ENCODE data around the gene ARFGAP1. TPM values are rescaled to one million over a fixed set of nuclear protein-coding genes. Genes with fewer than 3 reads are reported as not detected.

ARFGAP1 gene
- total and polyA plus RNA-seq, 10 of the 15 experiments (the other 5 are each of a cell fraction or from before 2014, with no cell fraction given) = 0.45 to 79.9 (median 30.8) TPM

DNA sequence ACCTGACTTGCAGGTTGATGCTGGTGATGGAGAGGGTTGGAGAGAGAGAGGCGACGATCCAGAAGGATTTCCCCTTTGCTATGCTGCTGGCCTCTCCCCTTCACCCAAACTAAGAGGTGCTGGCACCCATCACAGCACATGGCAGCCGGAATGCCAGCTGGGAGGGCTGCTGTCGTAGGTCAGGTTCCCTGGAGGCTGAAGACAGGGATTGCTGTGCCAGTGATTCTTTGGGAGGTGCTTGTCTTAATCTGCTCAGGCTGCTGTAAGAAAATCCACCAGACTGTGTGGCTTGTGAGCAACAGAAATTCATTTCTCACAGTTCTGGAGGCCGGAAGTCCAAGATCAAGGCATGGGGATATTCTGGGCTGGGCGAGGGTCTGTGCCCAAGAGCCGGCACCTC, 4.4 kb upstream of the ARFGAP1 start:
- H3K9me3 ChIP-seq (replicated peaks; ENCODE audit: control insufficient read depth, insufficient read depth, low read length) = no peaks in the 10 kb centered on the region
- H3K36me3 ChIP-seq (ENCODE audit: control insufficient read depth in 2 of 2, insufficient read depth in 2 of 2, low read length in 1 of 2) = no peaks in the 10 kb centered on the region
- H3K27me3 ChIP-seq (replicated peaks in 1 of 2; ENCODE audit: control insufficient read depth in 2 of 2, insufficient read depth in 2 of 2, low read length in 1 of 2) = no peaks in the 10 kb centered on the region; a peak in 1 of 4 replicates
- ChIA-PET POLR2A (no interaction called here), CTCF (no interaction called here), SMC1A (ENCODE audit: uncharacterized antibody, unreplicated experiment) (no interaction called here), RAD21 (ENCODE audit: unreplicated experiment) (no interaction called here)
- in situ Hi-C loops (cut with MboI) (no loop called here), intact Hi-C loops (cut with micrococcal nuclease; ENCODE audit: unreplicated experiment) (no loop called here)
- DNase-seq (ENCODE audit: low read depth, low spot score) = no peak
- BruUV-seq (replicated peaks) = no TSS peak
- ATAC-seq = no peak
- WGBS (ENCODE audit: insufficient coverage, insufficient replicate concordance, low lambda C conversion rate, missing lambda C conversion rate) = 14% methylated on average over 7 of the region's 7 CpGs
- peaks cover 7% of the 10 kb centered on the region for H3K79me2 ChIP-seq (ENCODE audit: control insufficient read depth, insufficient read depth, low read length)
- no peak overlapping the region for H2AFZ ChIP-seq (ENCODE audit: control insufficient read depth, low read depth, low read length)
- no peaks in the 10 kb centered on the region for H3K4me1 ChIP-seq (ENCODE audit: control insufficient read depth, insufficient read depth, low read length)
- H3K27ac ChIP-seq (ENCODE audit: control insufficient read depth, insufficient read depth) = no peak overlapping the region
- H4K20me1 ChIP-seq (ENCODE audit: control insufficient read depth, insufficient read depth) = no peaks in the 10 kb centered on the region
- H3K4me2 ChIP-seq (ENCODE audit: control insufficient read depth, insufficient read depth) = no peak overlapping the region
- H3K9ac ChIP-seq (ENCODE audit: control insufficient read depth, insufficient read depth, low read length) = no peak overlapping the region
- H3K4me3 ChIP-seq = no peak overlapping the region
- FAIRE-seq = no peak
- TF ChIP-seq YY1 (IDR thresholded peaks at IDR 0.05; ENCODE audit: low read depth, low read length) (no peak), JUND (IDR thresholded peaks at IDR 0.05; ENCODE audit: low read depth, low read length) (no peak), ZNF384 (IDR thresholded peaks at IDR 0.05; ENCODE audit: borderline replicate concordance, low read depth, low read length) (no peak), RCOR1 (conservative IDR thresholded peaks at IDR 0.05; ENCODE audit: low read depth, low read length) (no peak), NR2C1 (IDR thresholded peaks at IDR 0.05) (no peak), KDM1A (IDR thresholded peaks at IDR 0.05; ENCODE audit: borderline replicate concordance) (no peak)
- TF ChIP-seq, protein P1, sequence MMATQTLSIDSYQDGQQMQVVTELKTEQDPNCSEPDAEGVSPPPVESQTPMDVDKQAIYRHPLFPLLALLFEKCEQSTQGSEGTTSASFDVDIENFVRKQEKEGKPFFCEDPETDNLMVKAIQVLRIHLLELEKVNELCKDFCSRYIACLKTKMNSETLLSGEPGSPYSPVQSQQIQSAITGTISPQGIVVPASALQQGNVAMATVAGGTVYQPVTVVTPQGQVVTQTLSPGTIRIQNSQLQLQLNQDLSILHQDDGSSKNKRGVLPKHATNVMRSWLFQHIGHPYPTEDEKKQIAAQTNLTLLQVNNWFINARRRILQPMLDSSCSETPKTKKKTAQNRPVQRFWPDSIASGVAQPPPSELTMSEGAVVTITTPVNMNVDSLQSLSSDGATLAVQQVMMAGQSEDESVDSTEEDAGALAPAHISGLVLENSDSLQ (IDR thresholded peaks at IDR 0.05) = no peak
- TF ChIP-seq, protein P2, sequence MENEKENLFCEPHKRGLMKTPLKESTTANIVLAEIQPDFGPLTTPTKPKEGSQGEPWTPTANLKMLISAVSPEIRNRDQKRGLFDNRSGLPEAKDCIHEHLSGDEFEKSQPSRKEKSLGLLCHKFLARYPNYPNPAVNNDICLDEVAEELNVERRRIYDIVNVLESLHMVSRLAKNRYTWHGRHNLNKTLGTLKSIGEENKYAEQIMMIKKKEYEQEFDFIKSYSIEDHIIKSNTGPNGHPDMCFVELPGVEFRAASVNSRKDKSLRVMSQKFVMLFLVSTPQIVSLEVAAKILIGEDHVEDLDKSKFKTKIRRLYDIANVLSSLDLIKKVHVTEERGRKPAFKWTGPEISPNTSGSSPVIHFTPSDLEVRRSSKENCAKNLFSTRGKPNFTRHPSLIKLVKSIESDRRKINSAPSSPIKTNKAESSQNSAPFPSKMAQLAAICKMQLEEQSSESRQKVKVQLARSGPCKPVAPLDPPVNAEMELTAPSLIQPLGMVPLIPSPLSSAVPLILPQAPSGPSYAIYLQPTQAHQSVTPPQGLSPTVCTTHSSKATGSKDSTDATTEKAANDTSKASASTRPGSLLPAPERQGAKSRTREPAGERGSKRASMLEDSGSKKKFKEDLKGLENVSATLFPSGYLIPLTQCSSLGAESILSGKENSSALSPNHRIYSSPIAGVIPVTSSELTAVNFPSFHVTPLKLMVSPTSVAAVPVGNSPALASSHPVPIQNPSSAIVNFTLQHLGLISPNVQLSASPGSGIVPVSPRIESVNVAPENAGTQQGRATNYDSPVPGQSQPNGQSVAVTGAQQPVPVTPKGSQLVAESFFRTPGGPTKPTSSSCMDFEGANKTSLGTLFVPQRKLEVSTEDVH (IDR thresholded peaks at IDR 0.05; ENCODE audit: low read depth, partially characterized antibody) = no peak
- TF ChIP-seq, protein P3, sequence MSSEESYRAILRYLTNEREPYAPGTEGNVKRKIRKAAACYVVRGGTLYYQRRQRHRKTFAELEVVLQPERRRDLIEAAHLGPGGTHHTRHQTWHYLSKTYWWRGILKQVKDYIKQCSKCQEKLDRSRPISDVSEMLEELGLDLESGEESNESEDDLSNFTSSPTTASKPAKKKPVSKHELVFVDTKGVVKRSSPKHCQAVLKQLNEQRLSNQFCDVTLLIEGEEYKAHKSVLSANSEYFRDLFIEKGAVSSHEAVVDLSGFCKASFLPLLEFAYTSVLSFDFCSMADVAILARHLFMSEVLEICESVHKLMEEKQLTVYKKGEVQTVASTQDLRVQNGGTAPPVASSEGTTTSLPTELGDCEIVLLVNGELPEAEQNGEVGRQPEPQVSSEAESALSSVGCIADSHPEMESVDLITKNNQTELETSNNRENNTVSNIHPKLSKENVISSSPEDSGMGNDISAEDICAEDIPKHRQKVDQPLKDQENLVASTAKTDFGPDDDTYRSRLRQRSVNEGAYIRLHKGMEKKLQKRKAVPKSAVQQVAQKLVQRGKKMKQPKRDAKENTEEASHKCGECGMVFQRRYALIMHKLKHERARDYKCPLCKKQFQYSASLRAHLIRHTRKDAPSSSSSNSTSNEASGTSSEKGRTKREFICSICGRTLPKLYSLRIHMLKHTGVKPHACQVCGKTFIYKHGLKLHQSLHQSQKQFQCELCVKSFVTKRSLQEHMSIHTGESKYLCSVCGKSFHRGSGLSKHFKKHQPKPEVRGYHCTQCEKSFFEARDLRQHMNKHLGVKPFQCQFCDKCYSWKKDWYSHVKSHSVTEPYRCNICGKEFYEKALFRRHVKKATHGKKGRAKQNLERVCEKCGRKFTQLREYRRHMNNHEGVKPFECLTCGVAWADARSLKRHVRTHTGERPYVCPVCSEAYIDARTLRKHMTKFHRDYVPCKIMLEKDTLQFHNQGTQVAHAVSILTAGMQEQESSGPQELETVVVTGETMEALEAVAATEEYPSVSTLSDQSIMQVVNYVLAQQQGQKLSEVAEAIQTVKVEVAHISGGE (CRISPR knock-in tag; IDR thresholded peaks at IDR 0.05) = no peak
- TF ChIP-seq, protein P4, sequence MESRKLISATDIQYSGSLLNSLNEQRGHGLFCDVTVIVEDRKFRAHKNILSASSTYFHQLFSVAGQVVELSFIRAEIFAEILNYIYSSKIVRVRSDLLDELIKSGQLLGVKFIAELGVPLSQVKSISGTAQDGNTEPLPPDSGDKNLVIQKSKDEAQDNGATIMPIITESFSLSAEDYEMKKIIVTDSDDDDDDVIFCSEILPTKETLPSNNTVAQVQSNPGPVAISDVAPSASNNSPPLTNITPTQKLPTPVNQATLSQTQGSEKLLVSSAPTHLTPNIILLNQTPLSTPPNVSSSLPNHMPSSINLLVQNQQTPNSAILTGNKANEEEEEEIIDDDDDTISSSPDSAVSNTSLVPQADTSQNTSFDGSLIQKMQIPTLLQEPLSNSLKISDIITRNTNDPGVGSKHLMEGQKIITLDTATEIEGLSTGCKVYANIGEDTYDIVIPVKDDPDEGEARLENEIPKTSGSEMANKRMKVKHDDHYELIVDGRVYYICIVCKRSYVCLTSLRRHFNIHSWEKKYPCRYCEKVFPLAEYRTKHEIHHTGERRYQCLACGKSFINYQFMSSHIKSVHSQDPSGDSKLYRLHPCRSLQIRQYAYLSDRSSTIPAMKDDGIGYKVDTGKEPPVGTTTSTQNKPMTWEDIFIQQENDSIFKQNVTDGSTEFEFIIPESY (IDR thresholded peaks at IDR 0.05) = no peak
- TF ChIP-seq, protein P5, sequence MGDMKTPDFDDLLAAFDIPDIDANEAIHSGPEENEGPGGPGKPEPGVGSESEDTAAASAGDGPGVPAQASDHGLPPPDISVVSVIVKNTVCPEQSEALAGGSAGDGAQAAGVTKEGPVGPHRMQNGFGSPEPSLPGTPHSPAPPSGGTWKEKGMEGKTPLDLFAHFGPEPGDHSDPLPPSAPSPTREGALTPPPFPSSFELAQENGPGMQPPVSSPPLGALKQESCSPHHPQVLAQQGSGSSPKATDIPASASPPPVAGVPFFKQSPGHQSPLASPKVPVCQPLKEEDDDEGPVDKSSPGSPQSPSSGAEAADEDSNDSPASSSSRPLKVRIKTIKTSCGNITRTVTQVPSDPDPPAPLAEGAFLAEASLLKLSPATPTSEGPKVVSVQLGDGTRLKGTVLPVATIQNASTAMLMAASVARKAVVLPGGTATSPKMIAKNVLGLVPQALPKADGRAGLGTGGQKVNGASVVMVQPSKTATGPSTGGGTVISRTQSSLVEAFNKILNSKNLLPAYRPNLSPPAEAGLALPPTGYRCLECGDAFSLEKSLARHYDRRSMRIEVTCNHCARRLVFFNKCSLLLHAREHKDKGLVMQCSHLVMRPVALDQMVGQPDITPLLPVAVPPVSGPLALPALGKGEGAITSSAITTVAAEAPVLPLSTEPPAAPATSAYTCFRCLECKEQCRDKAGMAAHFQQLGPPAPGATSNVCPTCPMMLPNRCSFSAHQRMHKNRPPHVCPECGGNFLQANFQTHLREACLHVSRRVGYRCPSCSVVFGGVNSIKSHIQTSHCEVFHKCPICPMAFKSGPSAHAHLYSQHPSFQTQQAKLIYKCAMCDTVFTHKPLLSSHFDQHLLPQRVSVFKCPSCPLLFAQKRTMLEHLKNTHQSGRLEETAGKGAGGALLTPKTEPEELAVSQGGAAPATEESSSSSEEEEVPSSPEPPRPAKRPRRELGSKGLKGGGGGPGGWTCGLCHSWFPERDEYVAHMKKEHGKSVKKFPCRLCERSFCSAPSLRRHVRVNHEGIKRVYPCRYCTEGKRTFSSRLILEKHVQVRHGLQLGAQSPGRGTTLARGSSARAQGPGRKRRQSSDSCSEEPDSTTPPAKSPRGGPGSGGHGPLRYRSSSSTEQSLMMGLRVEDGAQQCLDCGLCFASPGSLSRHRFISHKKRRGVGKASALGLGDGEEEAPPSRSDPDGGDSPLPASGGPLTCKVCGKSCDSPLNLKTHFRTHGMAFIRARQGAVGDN (IDR thresholded peaks at IDR 0.05) = no peak

Data from GM12878 (cell line).